Endodermal cell (in vitro differentiated cells): ENCODE measurements around the gene SMURF1. TPM values are rescaled to one million over a fixed set of nuclear protein-coding genes. Genes with fewer than 3 reads are reported as not detected.

Experiments used
- DNase-seq: peaks from one replicate; pipeline ENCODE4 v3.0.0-alpha.2; 2017
- H3K27ac ChIP-seq: 2 replicates; pipeline ENCODE4 v1.5.1; 2013; ENCODE audit warnings: mild to moderate bottlenecking, low read depth, low read length, moderate library complexity
- H3K27me3 ChIP-seq: 2 replicates; pipeline ENCODE4 v1.6.1; 2013; ENCODE audit warnings: mild to moderate bottlenecking, low read length, moderate library complexity; ENCODE audit not compliant: insufficient read depth, control insufficient read depth, poor library complexity, severe bottlenecking
- H3K36me3 ChIP-seq: 2 replicates; pipeline ENCODE4 v1.7.0; 2013; ENCODE audit warnings: mild to moderate bottlenecking, low read length, moderate library complexity; ENCODE audit not compliant: control insufficient read depth, insufficient read depth
- H3K4me1 ChIP-seq: one replicate; pipeline ENCODE4 v1.7.0; 2013; ENCODE audit warnings: low read length; ENCODE audit not compliant: control insufficient read depth, insufficient read depth
- H3K4me3 ChIP-seq: 2 replicates; pipeline ENCODE4 v1.5.1; 2013; ENCODE audit warnings: mild to moderate bottlenecking, low read length, moderate library complexity
- H3K9ac ChIP-seq: 2 replicates; pipeline ENCODE4 v1.6.1; 2013; ENCODE audit warnings: mild to moderate bottlenecking, low read length, moderate library complexity; ENCODE audit not compliant: poor library complexity, severe bottlenecking; ENCODE audit errors: extremely low read depth
- H3K9me3 ChIP-seq: 2 replicates; pipeline ENCODE4 v1.6.1; 2013; ENCODE audit warnings: mild to moderate bottlenecking, low read length, moderate library complexity; ENCODE audit not compliant: control insufficient read depth
- H3K27ac Mint-ChIP-seq: 2 replicates; pipeline ENCODE4 v1.8.0; 2020; ENCODE audit warnings: mixed read lengths
- H3K27me3 Mint-ChIP-seq: 2 replicates; pipeline ENCODE4 v1.8.0; 2021; ENCODE audit warnings: mild to moderate bottlenecking, mixed read lengths; ENCODE audit not compliant: insufficient read depth
- H3K36me3 Mint-ChIP-seq: 2 replicates; pipeline ENCODE4 v1.8.0; 2020; ENCODE audit warnings: low read depth, mixed read lengths
- H3K4me1 Mint-ChIP-seq: 2 replicates; pipeline ENCODE4 v1.8.0; 2020; ENCODE audit warnings: mixed read lengths
- H3K4me3 Mint-ChIP-seq: 2 replicates; pipeline ENCODE4 v1.8.0; 2020; ENCODE audit warnings: mild to moderate bottlenecking, moderate library complexity, mixed read lengths
- H3K9me3 Mint-ChIP-seq: 2 replicates; pipeline ENCODE4 v1.8.0; 2020; ENCODE audit warnings: mild to moderate bottlenecking, mixed read lengths
- WGBS, 2 experiments: methylation state at CpG; one replicate each; pipeline versions ENCODE4 v1.1.5 to v1.1.7; 2013; ENCODE audit warnings: missing lambda C conversion rate in 2 of 2, mixed read lengths in 1 of 2; ENCODE audit not compliant: insufficient coverage in 1 of 2, insufficient read length in 1 of 2; 5-methylcytosine and 5-hydroxymethylcytosine counted together
- total RNA-seq, 2 donors: library from RNA; stranded (reverse); fragmentation: NEBNext Ultra II Directional in 1 of 2; extraction: Animal tissue kit (Norgen Biotek cat#: 25700) in 1 of 2; gene quantifications; 2 replicates in 1 of 2; 3 replicates in 1 of 2; pipeline ENCODE4 v1.2.1, GENCODE V29; 2021
- TF ChIP-seq, protein P1 (sequence below): fragments of 200-600 bp; sonication (generic); conservative IDR thresholded peaks from 2 replicates; pipeline ENCODE4 v1.5.0; 2021; ENCODE audit warnings: antibody characterized with exemption, mild to moderate bottlenecking

The SMURF1 gene
- total RNA-seq, 2 donors from 2014 or later: 31.6 to 38.1 TPM

DNA sequence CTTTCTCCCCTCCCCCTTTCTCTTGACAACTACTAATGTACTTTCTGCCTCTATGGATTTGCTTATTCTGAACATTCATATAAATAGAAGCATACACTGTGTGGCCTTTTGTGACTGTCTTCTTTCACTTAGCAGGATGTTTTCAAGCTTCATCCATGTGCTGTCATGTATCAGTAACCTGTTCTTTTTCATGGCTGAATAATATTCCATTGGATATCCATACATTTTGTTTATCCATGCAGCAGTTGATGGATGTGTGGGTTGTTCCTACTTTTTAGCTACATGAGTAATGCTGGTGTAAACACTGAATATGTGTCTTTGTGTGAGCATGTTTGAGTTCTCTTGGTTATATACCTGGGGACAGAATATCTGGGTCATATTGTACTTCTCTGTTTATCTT, 158.0 kb downstream of the SMURF1 start:
- Histone ChIP-seq H3K36me3 (peaks cover 95% of the 10 kb centered on the region), H3K27me3 (no peaks in the 10 kb centered on the region), H3K4me3 (no peak overlapping the region), H3K27ac (no peak overlapping the region), H3K9ac (no peak overlapping the region), H3K4me1 (no peaks in the 10 kb centered on the region), H3K9me3 (peaks cover 14% of the 10 kb centered on the region)
- peaks cover 90% of the 10 kb centered on the region for H3K36me3 Mint-ChIP-seq
- H3K9me3 Mint-ChIP-seq: peaks cover 18% of the 10 kb centered on the region
- no peak for DNase-seq
- H3K4me1 Mint-ChIP-seq: no peaks in the 10 kb centered on the region
- H3K4me3 Mint-ChIP-seq: no peak overlapping the region
- TF ChIP-seq, protein P1, sequence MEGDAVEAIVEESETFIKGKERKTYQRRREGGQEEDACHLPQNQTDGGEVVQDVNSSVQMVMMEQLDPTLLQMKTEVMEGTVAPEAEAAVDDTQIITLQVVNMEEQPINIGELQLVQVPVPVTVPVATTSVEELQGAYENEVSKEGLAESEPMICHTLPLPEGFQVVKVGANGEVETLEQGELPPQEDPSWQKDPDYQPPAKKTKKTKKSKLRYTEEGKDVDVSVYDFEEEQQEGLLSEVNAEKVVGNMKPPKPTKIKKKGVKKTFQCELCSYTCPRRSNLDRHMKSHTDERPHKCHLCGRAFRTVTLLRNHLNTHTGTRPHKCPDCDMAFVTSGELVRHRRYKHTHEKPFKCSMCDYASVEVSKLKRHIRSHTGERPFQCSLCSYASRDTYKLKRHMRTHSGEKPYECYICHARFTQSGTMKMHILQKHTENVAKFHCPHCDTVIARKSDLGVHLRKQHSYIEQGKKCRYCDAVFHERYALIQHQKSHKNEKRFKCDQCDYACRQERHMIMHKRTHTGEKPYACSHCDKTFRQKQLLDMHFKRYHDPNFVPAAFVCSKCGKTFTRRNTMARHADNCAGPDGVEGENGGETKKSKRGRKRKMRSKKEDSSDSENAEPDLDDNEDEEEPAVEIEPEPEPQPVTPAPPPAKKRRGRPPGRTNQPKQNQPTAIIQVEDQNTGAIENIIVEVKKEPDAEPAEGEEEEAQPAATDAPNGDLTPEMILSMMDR: no peak
- no peak overlapping the region for H3K27ac Mint-ChIP-seq
- no peaks in the 10 kb centered on the region for H3K27me3 Mint-ChIP-seq

DNA sequence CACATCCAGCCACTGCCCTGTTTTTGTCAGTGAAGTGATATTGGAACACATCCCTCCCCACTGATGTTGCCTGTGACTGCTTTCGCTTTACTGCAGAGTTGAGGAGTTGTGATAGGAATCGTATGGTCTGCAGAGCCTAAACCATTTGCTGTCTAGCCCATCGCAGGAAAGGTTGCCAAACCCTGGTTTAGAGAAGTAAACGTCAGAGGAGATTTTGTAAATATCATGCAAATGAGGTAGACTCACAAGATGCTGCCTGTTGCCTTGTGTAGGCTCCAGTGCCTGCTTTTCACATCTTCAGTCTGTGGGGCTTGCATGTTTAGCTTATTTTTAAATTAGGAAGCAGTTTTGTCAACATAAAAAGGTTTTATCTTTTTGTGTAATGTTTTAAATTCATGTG, 158.5 kb downstream of the SMURF1 start:
- WGBS, 2 experiments: 94 to 100% methylated on average over 3 to 4 of the region's 4 CpGs
- no peaks in the 10 kb centered on the region for H3K4me1 ChIP-seq
- Mint-ChIP-seq H3K27ac (no peak overlapping the region), H3K4me1 (no peaks in the 10 kb centered on the region), H3K9me3 (peaks cover 18% of the 10 kb centered on the region), H3K36me3 (peaks cover 94% of the 10 kb centered on the region), H3K4me3 (no peak overlapping the region), H3K27me3 (no peaks in the 10 kb centered on the region)
- H3K9ac ChIP-seq: no peak overlapping the region
- peaks cover 97% of the 10 kb centered on the region for H3K36me3 ChIP-seq
- H3K9me3 ChIP-seq: peaks cover 14% of the 10 kb centered on the region
- H3K27ac ChIP-seq: no peak overlapping the region
- H3K4me3 ChIP-seq: no peak overlapping the region
- H3K27me3 ChIP-seq: no peaks in the 10 kb centered on the region
- DNase-seq: no peak
- TF ChIP-seq, protein P1: no peak

DNA sequence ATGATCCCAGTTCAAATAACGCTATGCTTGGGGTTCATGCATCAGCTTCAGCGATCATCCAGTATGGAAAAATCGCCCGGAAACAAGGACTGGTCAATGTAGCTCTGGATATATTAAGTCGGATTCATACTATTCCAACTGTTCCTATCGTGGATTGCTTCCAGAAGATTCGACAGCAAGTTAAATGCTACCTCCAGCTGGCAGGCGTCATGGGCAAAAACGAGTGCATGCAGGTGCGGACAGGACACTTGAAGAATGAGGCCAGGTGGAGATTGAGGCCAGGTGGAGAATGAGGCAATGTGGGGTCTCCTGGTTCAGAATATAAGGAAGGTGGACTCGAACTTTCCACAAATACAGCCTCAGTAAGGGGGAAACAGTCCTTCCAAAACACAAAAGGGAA, 159.8 kb downstream of the SMURF1 start:
- Mint-ChIP-seq H3K27ac (no peak overlapping the region), H3K4me1 (no peaks in the 10 kb centered on the region), H3K36me3 (peaks cover 95% of the 10 kb centered on the region), H3K4me3 (no peak overlapping the region), H3K27me3 (no peaks in the 10 kb centered on the region), H3K9me3 (peaks cover 18% of the 10 kb centered on the region)
- TF ChIP-seq, protein P1: no peak
- Histone ChIP-seq H3K36me3 (peaks cover 98% of the 10 kb centered on the region), H3K27me3 (no peaks in the 10 kb centered on the region), H3K9me3 (peaks cover 14% of the 10 kb centered on the region), H3K4me1 (no peaks in the 10 kb centered on the region), H3K4me3 (no peak overlapping the region), H3K27ac (no peak overlapping the region), H3K9ac (no peak overlapping the region)
- 93 to 95% methylated on average over 10 to 11 of the region's 11 CpGs for WGBS, 2 experiments
- no peak for DNase-seq
